ENCODE results near the gene TJP2.

The TJP2 gene

DNA sequence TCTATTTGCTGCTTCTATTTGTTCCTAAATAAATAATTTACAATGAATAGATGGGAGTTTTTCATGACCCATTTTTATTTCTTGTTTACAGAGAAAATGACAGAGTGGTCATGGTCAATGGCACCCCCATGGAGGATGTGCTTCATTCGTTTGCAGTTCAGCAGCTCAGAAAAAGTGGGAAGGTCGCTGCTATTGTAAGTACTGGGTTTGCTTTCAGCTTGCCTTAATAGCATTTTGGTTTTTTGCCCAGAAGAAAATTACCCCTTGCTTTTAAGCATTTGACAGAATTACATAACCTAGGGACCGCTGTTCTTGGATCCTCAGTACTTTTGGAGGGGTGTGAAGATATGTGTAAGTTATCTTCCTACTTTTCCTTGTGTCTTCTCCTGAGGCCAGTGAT is 44.1 kb downstream of the TJP2 start:
- Histone ChIP-seq H3K4me1 (ENCODE audit: control insufficient read depth, insufficient read depth, low read length) (no peaks in the 10 kb centered on the region), H3K9me3 (ENCODE audit: control insufficient read depth, insufficient read depth, low read depth, low read length) (no peaks in the 10 kb centered on the region), H3K4me3 (ENCODE audit: low read depth, low read length) (no peak overlapping the region), H3K27ac (ENCODE audit: extremely low read depth, low read depth, low read length) (no peak overlapping the region), H3K36me3 (ENCODE audit: control insufficient read depth in 2 of 2, insufficient read depth in 1 of 2, low read length in 2 of 2) (peaks cover 3 to 34% of the 10 kb centered on the region in 2 experiments; a peak in 2 of 3 replicates)
- TF ChIP-seq TCF7L2 (IDR thresholded peaks at IDR 0.05; ENCODE audit: borderline replicate concordance, low read depth, low read length) (no peak), ZNF571 (tag by site-specific recombination; IDR thresholded peaks at IDR 0.05) (no peak), KLF16 (tag by site-specific recombination; IDR thresholded peaks at IDR 0.05) (no peak), TSHZ1 (tag by site-specific recombination; IDR thresholded peaks at IDR 0.05; ENCODE audit: borderline replicate concordance) (no peak), PRDM6 (tag by site-specific recombination; IDR thresholded peaks at IDR 0.05) (no peak)
- TF ChIP-seq, protein P1, sequence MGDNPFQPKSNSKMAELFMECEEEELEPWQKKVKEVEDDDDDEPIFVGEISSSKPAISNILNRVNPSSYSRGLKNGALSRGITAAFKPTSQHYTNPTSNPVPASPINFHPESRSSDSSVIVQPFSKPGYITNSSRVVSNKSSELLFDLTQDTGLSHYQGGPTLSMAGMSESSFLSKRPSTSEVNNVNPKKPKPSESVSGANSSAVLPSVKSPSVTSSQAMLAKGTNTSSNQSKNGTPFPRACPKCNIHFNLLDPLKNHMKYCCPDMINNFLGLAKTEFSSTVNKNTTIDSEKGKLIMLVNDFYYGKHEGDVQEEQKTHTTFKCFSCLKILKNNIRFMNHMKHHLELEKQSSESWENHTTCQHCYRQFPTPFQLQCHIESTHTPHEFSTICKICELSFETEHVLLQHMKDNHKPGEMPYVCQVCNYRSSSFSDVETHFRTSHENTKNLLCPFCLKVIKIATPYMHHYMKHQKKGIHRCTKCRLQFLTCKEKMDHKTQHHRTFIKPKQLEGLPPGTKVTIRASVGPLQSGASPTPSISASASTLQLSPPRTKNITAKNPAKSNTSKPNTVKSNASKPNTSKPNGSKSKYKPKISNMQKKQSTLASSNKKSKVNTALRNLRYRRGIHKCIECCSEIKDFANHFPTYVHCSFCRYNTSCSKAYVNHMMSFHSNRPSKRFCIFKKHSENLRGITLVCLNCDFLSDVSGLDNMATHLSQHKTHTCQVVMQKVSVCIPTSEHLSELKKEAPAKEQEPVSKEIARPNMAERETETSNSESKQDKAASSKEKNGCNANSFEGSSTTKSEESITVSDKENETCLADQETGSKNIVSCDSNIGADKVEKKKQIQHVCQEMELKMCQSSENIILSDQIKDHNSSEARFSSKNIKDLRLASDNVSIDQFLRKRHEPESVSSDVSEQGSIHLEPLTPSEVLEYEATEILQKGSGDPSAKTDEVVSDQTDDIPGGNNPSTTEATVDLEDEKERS (tag by site-specific recombination; IDR thresholded peaks at IDR 0.05) = no peak
- ChIA-PET CTCF (interaction anchor here (1.0 kb wide), 1 partner anchor 27 kb away, joined by 3 read pairs; no protein-coding TSS in a partner anchor), POLR2A (no interaction called here)

DNA sequence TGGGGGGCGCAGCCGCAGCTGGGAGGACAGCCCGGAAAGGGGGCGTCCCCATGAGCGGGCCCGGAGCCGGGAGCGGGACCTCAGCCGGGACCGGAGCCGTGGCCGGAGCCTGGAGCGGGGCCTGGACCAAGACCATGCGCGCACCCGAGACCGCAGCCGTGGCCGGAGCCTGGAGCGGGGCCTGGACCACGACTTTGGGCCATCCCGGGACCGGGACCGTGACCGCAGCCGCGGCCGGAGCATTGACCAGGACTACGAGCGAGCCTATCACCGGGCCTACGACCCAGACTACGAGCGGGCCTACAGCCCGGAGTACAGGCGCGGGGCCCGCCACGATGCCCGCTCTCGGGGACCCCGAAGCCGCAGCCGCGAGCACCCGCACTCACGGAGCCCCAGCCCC is 47.0 kb downstream of the TJP2 start:
- Histone ChIP-seq H3K4me3 (ENCODE audit: low read depth, low read length) (no peak overlapping the region), H3K9me3 (ENCODE audit: control insufficient read depth, insufficient read depth, low read depth, low read length) (no peaks in the 10 kb centered on the region), H3K4me1 (ENCODE audit: control insufficient read depth, insufficient read depth, low read length) (no peaks in the 10 kb centered on the region), H3K36me3 (ENCODE audit: control insufficient read depth in 2 of 2, insufficient read depth in 1 of 2, low read length in 2 of 2) (peaks cover 3 to 44% of the 10 kb centered on the region in 2 experiments), H3K27ac (ENCODE audit: extremely low read depth, low read depth, low read length) (no peak overlapping the region)
- POLR2A ChIA-PET = interaction anchor here (0.7 kb wide), 1 partner anchor 516 kb away, joined by 4 read pairs; the partner anchor contains the start of gene PIP5K1B
- TF ChIP-seq ZNF510 (tag by site-specific recombination; IDR thresholded peaks at IDR 0.05; ENCODE audit: insufficient replicate concordance) = no peak
- TF ChIP-seq ZFP69B (tag by site-specific recombination; IDR thresholded peaks at IDR 0.05) = no peak
- no peak for TF ChIP-seq ZBTB20 (tag by site-specific recombination; IDR thresholded peaks at IDR 0.05)
- no peak for TF ChIP-seq HOXD13 (CRISPR knock-in tag; IDR thresholded peaks at IDR 0.05; ENCODE audit: borderline replicate concordance)
- TF ChIP-seq ZNF600 (tag by site-specific recombination; IDR thresholded peaks at IDR 0.05) = no peak
- CTCF ChIA-PET = interaction anchor here (0.6 to 2.9 kb wide), 2 partner anchors 15 to 120 kb away, joined by 3 to 20 read pairs; no protein-coding TSS in a partner anchor

GRCh38 chr9:69222970-69223369 is 48.9 kb downstream of the TJP2 start:
- no peak overlapping the region for H3K27ac ChIP-seq (ENCODE audit: extremely low read depth, low read depth, low read length)
- ChIA-PET POLR2A (no interaction called here), CTCF (interaction anchor here (0.6 to 2.9 kb wide), 24 partner anchors 9 to 199 kb away, joined by 3 to 20 read pairs (median 4); no protein-coding TSS in a partner anchor)
- no peaks in the 10 kb centered on the region for H3K9me3 ChIP-seq (ENCODE audit: control insufficient read depth, insufficient read depth, low read depth, low read length)
- peaks cover 6 to 52% of the 10 kb centered on the region in 2 experiments for H3K36me3 ChIP-seq (ENCODE audit: control insufficient read depth in 2 of 2, insufficient read depth in 1 of 2, low read length in 2 of 2)
- H3K4me1 ChIP-seq (ENCODE audit: control insufficient read depth, insufficient read depth, low read length) = no peaks in the 10 kb centered on the region
- H3K4me3 ChIP-seq (ENCODE audit: low read depth, low read length) = no peak overlapping the region
- TF ChIP-seq SETDB1 (IDR thresholded peaks at IDR 0.05; ENCODE audit: insufficient read length, low read length) (no peak), ZNF121 (tag by site-specific recombination; IDR thresholded peaks at IDR 0.05) (no peak), WT1 (tag by site-specific recombination; IDR thresholded peaks at IDR 0.05) (no peak), SCRT2 (tag by site-specific recombination; IDR thresholded peaks at IDR 0.05) (no peak), ZNF530 (tag by site-specific recombination; IDR thresholded peaks at IDR 0.05; ENCODE audit: low read depth) (no peak), ZNF560 (tag by site-specific recombination; IDR thresholded peaks at IDR 0.05; ENCODE audit: borderline replicate concordance) (no peak), ZNF221 (tag by site-specific recombination; IDR thresholded peaks at IDR 0.05; ENCODE audit: borderline replicate concordance) (no peak)
- TF ChIP-seq, protein P2, sequence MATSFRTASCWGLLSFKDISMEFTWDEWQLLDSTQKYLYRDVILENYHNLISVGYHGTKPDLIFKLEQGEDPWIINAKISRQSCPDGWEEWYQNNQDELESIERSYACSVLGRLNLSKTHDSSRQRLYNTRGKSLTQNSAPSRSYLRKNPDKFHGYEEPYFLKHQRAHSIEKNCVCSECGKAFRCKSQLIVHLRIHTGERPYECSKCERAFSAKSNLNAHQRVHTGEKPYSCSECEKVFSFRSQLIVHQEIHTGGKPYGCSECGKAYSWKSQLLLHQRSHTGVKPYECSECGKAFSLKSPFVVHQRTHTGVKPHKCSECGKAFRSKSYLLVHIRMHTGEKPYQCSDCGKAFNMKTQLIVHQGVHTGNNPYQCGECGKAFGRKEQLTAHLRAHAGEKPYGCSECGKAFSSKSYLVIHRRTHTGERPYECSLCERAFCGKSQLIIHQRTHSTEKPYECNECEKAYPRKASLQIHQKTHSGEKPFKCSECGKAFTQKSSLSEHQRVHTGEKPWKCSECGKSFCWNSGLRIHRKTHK (tag by site-specific recombination; IDR thresholded peaks at IDR 0.05) = no peak
